NB4 (cell line): Measurements from ENCODE around the gene STEAP3.

Experiments
- MYC ChIP-seq: IDR thresholded peaks from 2 replicates; pipeline ENCODE4 v1.6.1; 2011; ENCODE audit warnings: low read depth, low read length
- POLR2A ChIP-seq: IDR thresholded peaks from 2 replicates; pipeline ENCODE4 v1.6.1; 2011; ENCODE audit warnings: mild to moderate bottlenecking; ENCODE audit not compliant: insufficient read length; ENCODE audit errors: extremely low read depth
- TF ChIP-seq, protein P1 (sequence below): IDR thresholded peaks from one replicate; pipeline ENCODE4 v1.5.1; 2012; ENCODE audit warnings: low read depth, low read length
- TF ChIP-seq, protein P2 (sequence below): IDR thresholded peaks from 2 replicates; pipeline ENCODE4 v1.6.1; 2011; ENCODE audit warnings: low read depth, low read length

DNA sequence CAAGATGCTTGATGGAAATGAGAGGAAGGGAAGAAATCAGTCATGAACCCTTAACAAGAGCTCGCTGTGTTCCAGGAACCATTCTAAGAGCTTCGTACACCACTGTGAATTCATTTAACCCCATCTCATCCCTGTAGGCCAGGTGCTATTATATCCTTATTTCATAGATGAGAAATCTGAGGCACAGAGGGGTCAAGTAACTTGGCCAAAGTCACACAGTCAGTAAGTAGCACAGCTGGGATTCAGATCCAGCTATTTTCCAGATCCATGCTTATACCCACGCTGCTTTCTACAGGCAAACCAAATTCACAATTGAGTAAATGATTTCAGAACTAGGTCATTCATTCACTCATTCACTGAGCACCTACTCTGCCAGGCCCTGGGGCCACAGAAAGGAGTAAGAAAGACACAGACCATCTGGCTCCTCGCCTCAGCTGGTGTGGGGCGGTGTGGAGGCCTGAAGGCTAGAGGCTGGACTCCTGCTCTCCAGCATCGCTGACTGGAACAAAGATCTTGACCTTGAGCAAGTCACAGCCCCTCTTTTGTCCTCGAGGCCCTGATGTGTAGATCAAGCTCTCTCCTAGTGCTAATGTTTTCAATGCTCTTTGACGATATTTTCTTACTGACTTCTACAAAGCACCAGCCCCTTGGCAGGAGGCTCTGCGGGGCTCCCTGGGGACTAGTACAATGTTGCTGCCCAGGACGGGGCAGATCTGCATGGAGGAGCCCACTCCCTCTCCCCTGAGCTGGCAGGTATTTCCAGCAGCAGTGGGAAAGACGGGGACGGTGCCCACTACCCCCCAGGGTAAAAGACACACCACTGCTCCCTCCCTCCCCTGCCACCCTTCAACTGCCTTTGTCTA, 26.5 kb downstream of the STEAP3 start:
- no peak for TF ChIP-seq POLR2A
- TF ChIP-seq, protein P1, sequence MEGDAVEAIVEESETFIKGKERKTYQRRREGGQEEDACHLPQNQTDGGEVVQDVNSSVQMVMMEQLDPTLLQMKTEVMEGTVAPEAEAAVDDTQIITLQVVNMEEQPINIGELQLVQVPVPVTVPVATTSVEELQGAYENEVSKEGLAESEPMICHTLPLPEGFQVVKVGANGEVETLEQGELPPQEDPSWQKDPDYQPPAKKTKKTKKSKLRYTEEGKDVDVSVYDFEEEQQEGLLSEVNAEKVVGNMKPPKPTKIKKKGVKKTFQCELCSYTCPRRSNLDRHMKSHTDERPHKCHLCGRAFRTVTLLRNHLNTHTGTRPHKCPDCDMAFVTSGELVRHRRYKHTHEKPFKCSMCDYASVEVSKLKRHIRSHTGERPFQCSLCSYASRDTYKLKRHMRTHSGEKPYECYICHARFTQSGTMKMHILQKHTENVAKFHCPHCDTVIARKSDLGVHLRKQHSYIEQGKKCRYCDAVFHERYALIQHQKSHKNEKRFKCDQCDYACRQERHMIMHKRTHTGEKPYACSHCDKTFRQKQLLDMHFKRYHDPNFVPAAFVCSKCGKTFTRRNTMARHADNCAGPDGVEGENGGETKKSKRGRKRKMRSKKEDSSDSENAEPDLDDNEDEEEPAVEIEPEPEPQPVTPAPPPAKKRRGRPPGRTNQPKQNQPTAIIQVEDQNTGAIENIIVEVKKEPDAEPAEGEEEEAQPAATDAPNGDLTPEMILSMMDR = no peak
- TF ChIP-seq MYC = no peak
- TF ChIP-seq, protein P2, sequence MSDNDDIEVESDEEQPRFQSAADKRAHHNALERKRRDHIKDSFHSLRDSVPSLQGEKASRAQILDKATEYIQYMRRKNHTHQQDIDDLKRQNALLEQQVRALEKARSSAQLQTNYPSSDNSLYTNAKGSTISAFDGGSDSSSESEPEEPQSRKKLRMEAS = no peak
